Prostate gland (tissue), 2 donors: ENCODE results near the gene IDH3G.

Experiments
- CTCF ChIP-seq, 4 experiments: fragments of 200-600 bp in 2 of 4; fragments of 450-650 bp in 2 of 4; sonication (generic) in 2 of 4; IDR thresholded peaks; 1 replicate in 3 of 4; 2 replicates in 1 of 4; pipeline ENCODE4 v1.5.1; 2016 to 2019; ENCODE audit warnings: antibody characterized with exemption in 4 of 4, mild to moderate bottlenecking in 2 of 4, moderate library complexity in 2 of 4
- POLR2A ChIP-seq: fragments of 450-650 bp; IDR thresholded peaks from one replicate; pipeline ENCODE4 v1.6.1; 2016; ENCODE audit warnings: antibody characterized with exemption, mild to moderate bottlenecking
- POLR2AphosphoS5 ChIP-seq: sonication (generic); formaldehyde crosslinking; IDR thresholded peaks from one replicate; pipeline ENCODE4 v1.6.1; 2017; ENCODE audit warnings: antibody characterized with exemption

- TF ChIP-seq CTCF (IDR thresholded peaks at IDR 0.05) (no peak), POLR2AphosphoS5 (no peak), POLR2A (no peak)
Measured at GRCh38 chrX:153763298-153763932, 30.8 kb downstream of the IDH3G start.
